Measurements from ENCODE around the gene CGB7.

GRCh38 chr19:49092686-49093085 lies 35.1 kb upstream of the CGB7 start:
- TF ChIP-seq POLR2A (IDR thresholded peaks at IDR 0.05; ENCODE audit: low read depth, low read length) (no peak), POLR2AphosphoS5 (IDR thresholded peaks at IDR 0.05; ENCODE audit: low read depth, low read length) (no peak), TAF1 (IDR thresholded peaks at IDR 0.05; ENCODE audit: low read depth, low read length) (no peak), PAX5 (IDR thresholded peaks at IDR 0.05; ENCODE audit: insufficient read depth, low read length, severe bottlenecking) (no peak), POU2F2 (IDR thresholded peaks at IDR 0.05; ENCODE audit: low read depth, low read length) (no peak)
